Measurements from ENCODE around the gene DIAPH3.

Gene DIAPH3

GRCh38 chr13:60134376-60134775, 29.4 kb downstream of the DIAPH3 start (continued):
- TF ChIP-seq ZNF280C (tag by site-specific recombination; IDR thresholded peaks at IDR 0.05) (no peak), BCL11B (tag by site-specific recombination; IDR thresholded peaks at IDR 0.05; ENCODE audit: low read depth) (no peak), RBAK (tag by site-specific recombination; IDR thresholded peaks at IDR 0.05) (no peak)

GRCh38 chr13:60121337-60121687, 42.4 kb downstream of the DIAPH3 start:
- Histone ChIP-seq H3K36me3 (ENCODE audit: control insufficient read depth in 2 of 2, insufficient read depth in 1 of 2, low read length in 2 of 2) (no peaks in the 10 kb centered on the region), H3K4me1 (ENCODE audit: control insufficient read depth, insufficient read depth, low read length) (no peaks in the 10 kb centered on the region), H3K9me3 (ENCODE audit: control insufficient read depth, insufficient read depth, low read depth, low read length) (no peaks in the 10 kb centered on the region), H3K27ac (ENCODE audit: extremely low read depth, low read depth, low read length) (no peak overlapping the region), H3K4me3 (ENCODE audit: low read depth, low read length) (no peak overlapping the region)
- ChIA-PET CTCF (no interaction called here), POLR2A (no interaction called here)
- TF ChIP-seq ZNF843 (tag by site-specific recombination; IDR thresholded peaks at IDR 0.05), result no peak
- no peak for TF ChIP-seq ZNF138 (tag by site-specific recombination; IDR thresholded peaks at IDR 0.05; ENCODE audit: borderline replicate concordance)
- no peak for TF ChIP-seq ZNF707 (tag by site-specific recombination; IDR thresholded peaks at IDR 0.05)
- no peak for TF ChIP-seq ZFP37 (tag by site-specific recombination; IDR thresholded peaks at IDR 0.05)
- no peak for TF ChIP-seq BCL6B (tag by site-specific recombination; IDR thresholded peaks at IDR 0.05)
- no peak for TF ChIP-seq ZBTB21 (tag by site-specific recombination; IDR thresholded peaks at IDR 0.05)
- no peak for TF ChIP-seq SP3 (tag by site-specific recombination; IDR thresholded peaks at IDR 0.05)
- no peak for TF ChIP-seq SP2 (tag by site-specific recombination; IDR thresholded peaks at IDR 0.05)
- TF ChIP-seq YY2 (tag by site-specific recombination; IDR thresholded peaks at IDR 0.05), result no peak
- no peak for TF ChIP-seq KLF8 (tag by site-specific recombination; IDR thresholded peaks at IDR 0.05)
- TF ChIP-seq, protein P1, sequence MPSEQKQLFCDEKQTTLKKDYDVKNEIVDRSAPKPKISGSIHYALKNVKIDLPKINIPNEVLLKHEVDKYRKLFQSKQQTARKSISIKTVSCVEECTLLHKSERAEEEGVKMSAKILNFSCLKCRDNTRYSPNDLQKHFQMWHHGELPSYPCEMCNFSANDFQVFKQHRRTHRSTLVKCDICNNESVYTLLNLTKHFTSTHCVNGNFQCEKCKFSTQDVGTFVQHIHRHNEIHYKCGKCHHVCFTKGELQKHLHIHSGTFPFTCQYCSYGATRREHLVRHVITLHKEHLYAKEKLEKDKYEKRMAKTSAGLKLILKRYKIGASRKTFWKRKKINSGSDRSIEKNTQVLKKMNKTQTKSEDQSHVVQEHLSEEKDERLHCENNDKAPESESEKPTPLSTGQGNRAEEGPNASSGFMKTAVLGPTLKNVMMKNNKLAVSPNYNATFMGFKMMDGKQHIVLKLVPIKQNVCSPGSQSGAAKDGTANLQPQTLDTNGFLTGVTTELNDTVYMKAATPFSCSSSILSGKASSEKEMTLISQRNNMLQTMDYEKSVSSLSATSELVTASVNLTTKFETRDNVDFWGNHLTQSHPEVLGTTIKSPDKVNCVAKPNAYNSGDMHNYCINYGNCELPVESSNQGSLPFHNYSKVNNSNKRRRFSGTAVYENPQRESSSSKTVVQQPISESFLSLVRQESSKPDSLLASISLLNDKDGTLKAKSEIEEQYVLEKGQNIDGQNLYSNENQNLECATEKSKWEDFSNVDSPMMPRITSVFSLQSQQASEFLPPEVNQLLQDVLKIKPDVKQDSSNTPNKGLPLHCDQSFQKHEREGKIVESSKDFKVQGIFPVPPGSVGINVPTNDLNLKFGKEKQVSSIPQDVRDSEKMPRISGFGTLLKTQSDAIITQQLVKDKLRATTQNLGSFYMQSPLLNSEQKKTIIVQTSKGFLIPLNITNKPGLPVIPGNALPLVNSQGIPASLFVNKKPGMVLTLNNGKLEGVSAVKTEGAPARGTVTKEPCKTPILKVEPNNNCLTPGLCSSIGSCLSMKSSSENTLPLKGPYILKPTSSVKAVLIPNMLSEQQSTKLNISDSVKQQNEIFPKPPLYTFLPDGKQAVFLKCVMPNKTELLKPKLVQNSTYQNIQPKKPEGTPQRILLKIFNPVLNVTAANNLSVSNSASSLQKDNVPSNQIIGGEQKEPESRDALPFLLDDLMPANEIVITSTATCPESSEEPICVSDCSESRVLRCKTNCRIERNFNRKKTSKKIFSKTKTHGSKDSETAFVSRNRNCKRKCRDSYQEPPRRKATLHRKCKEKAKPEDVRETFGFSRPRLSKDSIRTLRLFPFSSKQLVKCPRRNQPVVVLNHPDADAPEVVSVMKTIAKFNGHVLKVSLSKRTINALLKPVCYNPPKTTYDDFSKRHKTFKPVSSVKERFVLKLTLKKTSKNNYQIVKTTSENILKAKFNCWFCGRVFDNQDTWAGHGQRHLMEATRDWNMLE (tag by site-specific recombination; conservative IDR thresholded peaks at IDR 0.05; ENCODE audit: low read depth), result no peak
- no peak for TF ChIP-seq REPIN1 (tag by site-specific recombination; IDR thresholded peaks at IDR 0.05; ENCODE audit: low read depth)
- TF ChIP-seq ZNF23 (tag by site-specific recombination; IDR thresholded peaks at IDR 0.05; ENCODE audit: borderline replicate concordance), result no peak
- TF ChIP-seq, protein P2, sequence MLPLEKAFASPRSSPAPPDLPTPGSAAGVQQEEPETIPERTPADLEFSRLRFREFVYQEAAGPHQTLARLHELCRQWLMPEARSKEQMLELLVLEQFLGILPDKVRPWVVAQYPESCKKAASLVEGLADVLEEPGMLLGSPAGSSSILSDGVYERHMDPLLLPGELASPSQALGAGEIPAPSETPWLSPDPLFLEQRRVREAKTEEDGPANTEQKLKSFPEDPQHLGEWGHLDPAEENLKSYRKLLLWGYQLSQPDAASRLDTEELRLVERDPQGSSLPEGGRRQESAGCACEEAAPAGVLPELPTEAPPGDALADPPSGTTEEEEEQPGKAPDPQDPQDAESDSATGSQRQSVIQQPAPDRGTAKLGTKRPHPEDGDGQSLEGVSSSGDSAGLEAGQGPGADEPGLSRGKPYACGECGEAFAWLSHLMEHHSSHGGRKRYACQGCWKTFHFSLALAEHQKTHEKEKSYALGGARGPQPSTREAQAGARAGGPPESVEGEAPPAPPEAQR (tag by site-specific recombination; IDR thresholded peaks at IDR 0.05), result no peak
